HEK293 (cell line): ENCODE data around the gene NIPBL.

Experiments used
- ZNF24 ChIP-seq: fragments of 450-650 bp; formaldehyde crosslinking; IDR thresholded peaks from 2 replicates; pipeline ENCODE4 v1.5.1; 2016; ENCODE audit warnings: missing biosample characterization, missing genetic modification characterization
- TF ChIP-seq, protein P1 (sequence below): fragments of 450-650 bp; formaldehyde crosslinking; IDR thresholded peaks from 2 replicates; pipeline ENCODE4 v1.5.1; 2016; ENCODE audit warnings: missing biosample characterization, missing genetic modification characterization

DNA sequence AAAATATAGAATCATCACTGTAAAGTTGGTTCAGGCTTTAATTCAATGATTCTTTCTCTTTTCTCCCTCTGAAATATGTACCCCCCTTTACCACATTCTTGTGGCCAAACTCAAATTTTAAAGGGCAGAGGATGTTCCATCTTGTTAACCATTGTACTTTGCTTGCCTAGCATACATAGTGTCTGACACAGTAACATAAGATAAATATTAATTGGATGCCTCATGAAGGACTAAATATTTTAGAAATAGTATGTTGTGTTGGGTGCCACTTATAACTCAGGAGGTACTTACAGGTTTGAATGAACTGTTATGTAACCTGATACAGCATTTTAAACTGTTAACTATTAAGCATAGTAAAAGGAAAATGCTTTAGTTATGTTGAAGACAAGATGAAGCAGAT is 71.5 kb downstream of the NIPBL start:
- TF ChIP-seq, protein P1, sequence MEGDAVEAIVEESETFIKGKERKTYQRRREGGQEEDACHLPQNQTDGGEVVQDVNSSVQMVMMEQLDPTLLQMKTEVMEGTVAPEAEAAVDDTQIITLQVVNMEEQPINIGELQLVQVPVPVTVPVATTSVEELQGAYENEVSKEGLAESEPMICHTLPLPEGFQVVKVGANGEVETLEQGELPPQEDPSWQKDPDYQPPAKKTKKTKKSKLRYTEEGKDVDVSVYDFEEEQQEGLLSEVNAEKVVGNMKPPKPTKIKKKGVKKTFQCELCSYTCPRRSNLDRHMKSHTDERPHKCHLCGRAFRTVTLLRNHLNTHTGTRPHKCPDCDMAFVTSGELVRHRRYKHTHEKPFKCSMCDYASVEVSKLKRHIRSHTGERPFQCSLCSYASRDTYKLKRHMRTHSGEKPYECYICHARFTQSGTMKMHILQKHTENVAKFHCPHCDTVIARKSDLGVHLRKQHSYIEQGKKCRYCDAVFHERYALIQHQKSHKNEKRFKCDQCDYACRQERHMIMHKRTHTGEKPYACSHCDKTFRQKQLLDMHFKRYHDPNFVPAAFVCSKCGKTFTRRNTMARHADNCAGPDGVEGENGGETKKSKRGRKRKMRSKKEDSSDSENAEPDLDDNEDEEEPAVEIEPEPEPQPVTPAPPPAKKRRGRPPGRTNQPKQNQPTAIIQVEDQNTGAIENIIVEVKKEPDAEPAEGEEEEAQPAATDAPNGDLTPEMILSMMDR (tag by site-specific recombination), result no peak
- TF ChIP-seq ZNF24 (tag by site-specific recombination), result no peak
